NCI-H2029 (cell line): ENCODE data around the gene GRID2.
A peak's percentile ranks its signal among the peaks of the same experiment; 100 is the strongest.
"Not testable (repeated sequence)": the region's sequence is repeated elsewhere in the genome, so short reads cannot be mapped to it uniquely, and the experiment has no call there.

Experiments used
- DNase-seq: peaks from one replicate; lab custom pipeline; 2025; lab: John Stamatoyannopoulos, UW

Gene GRID2

GRCh38 chr4:93317561-93317960, 1013.8 kb downstream of the GRID2 start:
- no peak for DNase-seq

GRCh38 chr4:93319041-93319440, 1015.3 kb downstream of the GRID2 start:
- no peak for DNase-seq

GRCh38 chr4:93320356-93320755, 1016.6 kb downstream of the GRID2 start:
- DNase-seq = no peak

GRCh38 chr4:93327346-93327745, 1023.6 kb downstream of the GRID2 start:
- no peak for DNase-seq

- no peak for DNase-seq
Measured at GRCh38 chr4:93334003-93334402, 1030.2 kb downstream of the GRID2 start.

GRCh38 chr4:93337196-93337595, 1033.4 kb downstream of the GRID2 start:
- DNase-seq = no peak

- no peak for DNase-seq
Measured at GRCh38 chr4:93342738-93343137, 1039.0 kb downstream of the GRID2 start.

GRCh38 chr4:93346840-93347239, 1043.1 kb downstream of the GRID2 start:
- DNase-seq = no peak

GRCh38 chr4:93348896-93349295, 1045.1 kb downstream of the GRID2 start:
- DNase-seq = no peak

GRCh38 chr4:93351846-93352245, 1048.1 kb downstream of the GRID2 start:
- DNase-seq = no peak

- DNase-seq = no peak
Measured at GRCh38 chr4:93355411-93355810, 1051.6 kb downstream of the GRID2 start.

GRCh38 chr4:93359586-93359985, 1055.8 kb downstream of the GRID2 start:
- DNase-seq = peak; percentile 65

- DNase-seq = not testable (repeated sequence)
Measured at GRCh38 chr4:93366169-93366755, 1062.5 kb downstream of the GRID2 start.

GRCh38 chr4:93368968-93369367, 1065.2 kb downstream of the GRID2 start:
- DNase-seq = no peak

- no peak for DNase-seq
Measured at GRCh38 chr4:93370256-93370655, 1066.5 kb downstream of the GRID2 start.

- no peak for DNase-seq
Measured at GRCh38 chr4:93373893-93374860, 1070.4 kb downstream of the GRID2 start.

- DNase-seq = no peak
Measured at GRCh38 chr4:93384241-93384640, 1080.5 kb downstream of the GRID2 start.

GRCh38 chr4:93384887-93385286, 1081.1 kb downstream of the GRID2 start:
- DNase-seq = no peak

GRCh38 chr4:93394545-93395081, 1090.8 kb downstream of the GRID2 start:
- DNase-seq = no peak

- DNase-seq = no peak
Measured at GRCh38 chr4:93396272-93396671, 1092.5 kb downstream of the GRID2 start.

GRCh38 chr4:93403571-93403970, 1099.8 kb downstream of the GRID2 start:
- no peak for DNase-seq

GRCh38 chr4:93407493-93408275, 1103.9 kb downstream of the GRID2 start:
- no peak for DNase-seq
